ENCODE data around the gene MTA3.

DNA sequence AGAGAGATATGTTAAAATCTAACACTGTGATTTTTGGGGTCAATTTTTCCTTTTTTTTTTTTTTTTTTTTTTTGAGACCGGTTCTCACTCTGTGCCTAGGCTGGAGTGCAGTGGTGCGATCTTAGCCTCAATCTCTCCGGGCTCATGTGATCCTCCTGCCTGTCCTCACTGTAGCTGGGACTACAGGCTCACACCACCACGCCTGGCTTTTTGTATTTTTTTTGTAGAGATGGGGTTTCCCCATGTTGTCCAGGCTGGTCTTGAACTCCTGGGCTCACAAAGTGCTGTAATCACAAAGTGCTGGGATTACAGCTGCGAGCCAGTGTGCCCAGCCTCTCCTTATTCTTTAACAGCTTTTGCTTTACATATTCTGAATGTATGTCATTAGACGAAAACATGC, 226.8 kb downstream of the MTA3 start:
- TF ChIP-seq, protein P1, sequence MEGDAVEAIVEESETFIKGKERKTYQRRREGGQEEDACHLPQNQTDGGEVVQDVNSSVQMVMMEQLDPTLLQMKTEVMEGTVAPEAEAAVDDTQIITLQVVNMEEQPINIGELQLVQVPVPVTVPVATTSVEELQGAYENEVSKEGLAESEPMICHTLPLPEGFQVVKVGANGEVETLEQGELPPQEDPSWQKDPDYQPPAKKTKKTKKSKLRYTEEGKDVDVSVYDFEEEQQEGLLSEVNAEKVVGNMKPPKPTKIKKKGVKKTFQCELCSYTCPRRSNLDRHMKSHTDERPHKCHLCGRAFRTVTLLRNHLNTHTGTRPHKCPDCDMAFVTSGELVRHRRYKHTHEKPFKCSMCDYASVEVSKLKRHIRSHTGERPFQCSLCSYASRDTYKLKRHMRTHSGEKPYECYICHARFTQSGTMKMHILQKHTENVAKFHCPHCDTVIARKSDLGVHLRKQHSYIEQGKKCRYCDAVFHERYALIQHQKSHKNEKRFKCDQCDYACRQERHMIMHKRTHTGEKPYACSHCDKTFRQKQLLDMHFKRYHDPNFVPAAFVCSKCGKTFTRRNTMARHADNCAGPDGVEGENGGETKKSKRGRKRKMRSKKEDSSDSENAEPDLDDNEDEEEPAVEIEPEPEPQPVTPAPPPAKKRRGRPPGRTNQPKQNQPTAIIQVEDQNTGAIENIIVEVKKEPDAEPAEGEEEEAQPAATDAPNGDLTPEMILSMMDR (IDR thresholded peaks at IDR 0.05) = no peak
- TF ChIP-seq EZH2 (IDR thresholded peaks at IDR 0.05; ENCODE audit: borderline replicate concordance, insufficient read depth, low read depth, low read length, poor library complexity, severe bottlenecking) = no peak

All from B cell (primary cell).